Measurements from ENCODE around the gene ASPG. TPM values are rescaled to one million over a fixed set of nuclear protein-coding genes. Genes with fewer than 3 reads are reported as not detected.

The ASPG gene
- polyA plus RNA-seq, 1 donor = 11.7 TPM

DNA sequence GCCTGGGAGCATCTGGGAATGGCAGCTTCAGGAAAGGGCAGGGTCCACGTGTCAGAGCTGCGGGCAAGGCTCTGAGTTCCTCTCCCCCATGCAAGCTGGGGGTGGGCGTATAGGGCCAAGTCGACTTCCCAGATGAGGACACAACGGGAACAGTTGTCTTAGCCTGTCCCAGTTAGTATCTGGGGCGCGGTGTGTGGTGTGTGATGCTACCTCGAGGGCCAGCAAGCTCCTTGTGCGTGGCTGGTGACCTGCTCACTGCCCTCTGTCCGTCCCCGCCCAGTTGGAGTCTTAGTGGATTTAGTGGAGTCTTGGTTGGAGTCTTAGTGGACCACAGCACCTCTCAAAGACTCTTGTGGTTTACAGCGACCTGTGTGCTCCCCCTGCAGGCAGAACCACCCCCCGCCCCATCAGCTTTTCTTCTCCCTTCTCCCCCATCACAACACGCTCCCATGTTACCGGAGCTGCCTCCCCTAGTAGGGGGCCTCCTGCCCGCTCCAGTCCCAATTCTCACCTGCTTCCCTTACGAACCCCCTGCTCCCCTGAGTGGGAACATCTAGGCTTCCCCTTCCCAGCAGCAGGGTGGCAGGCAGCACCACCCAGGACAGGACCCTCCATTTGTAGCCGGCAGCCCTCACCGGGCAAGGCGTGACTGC is 8.7 kb downstream of the ASPG start:
- WGBS (ENCODE audit: insufficient coverage, low lambda C conversion rate) = no CpG with 5 or more reads among the region's 20 CpGs
- Histone ChIP-seq H3K4me1 (ENCODE audit: control insufficient read depth, insufficient read depth, low read length) (peaks cover 2% of the 10 kb centered on the region), H3K4me3 (ENCODE audit: low read length) (no peak overlapping the region), H3K27me3 (ENCODE audit: control insufficient read depth, insufficient read depth, low read length) (no peaks in the 10 kb centered on the region), H3K9me3 (ENCODE audit: control insufficient read depth, low read depth, low read length) (peaks cover 2% of the 10 kb centered on the region), H3K27ac (ENCODE audit: low read length) (no peak overlapping the region), H3K36me3 (ENCODE audit: control insufficient read depth, insufficient read depth, low read length) (no peaks in the 10 kb centered on the region)
- DNase-seq = peak in 1 of 2 donors; percentile 21

DNA sequence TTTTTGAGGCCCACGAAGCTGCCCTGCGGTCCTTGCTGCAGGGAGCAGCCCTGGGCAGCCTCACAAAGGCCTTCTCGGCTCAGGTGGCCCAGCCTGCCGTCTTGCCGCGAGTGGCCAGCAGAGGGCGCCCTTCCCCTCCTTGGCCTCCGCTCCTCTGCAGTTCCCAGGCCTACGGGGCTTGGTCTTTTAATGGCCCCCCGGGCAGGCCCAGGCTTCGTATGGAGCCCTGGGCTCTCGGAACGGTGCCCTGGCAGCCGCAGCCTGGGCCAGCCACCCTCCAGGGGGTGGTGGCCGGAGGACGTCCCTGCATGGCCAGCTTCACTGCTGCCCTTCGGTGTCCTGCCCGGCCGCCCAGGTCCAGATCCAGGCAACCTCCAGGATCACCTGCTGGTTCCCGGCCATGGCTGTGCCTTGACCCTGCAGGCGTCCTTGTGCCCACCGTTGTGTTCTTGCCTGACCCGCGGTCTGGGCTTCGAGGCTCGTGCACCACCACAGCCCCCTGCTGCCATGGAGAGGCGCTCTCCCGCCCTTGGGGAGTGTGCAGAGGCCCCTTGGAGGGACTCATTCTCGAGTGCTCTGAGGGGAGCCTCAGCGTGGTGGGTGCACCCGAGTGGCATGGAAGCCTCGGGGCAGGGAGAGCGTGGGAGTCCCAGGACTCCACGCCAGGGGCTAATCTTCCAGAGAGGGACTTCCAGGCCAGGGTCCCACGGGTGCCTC is 9.4 kb downstream of the ASPG start:
- H3K27ac ChIP-seq (ENCODE audit: low read length) = no peak overlapping the region
- H3K4me1 ChIP-seq (ENCODE audit: control insufficient read depth, insufficient read depth, low read length) = peaks cover 2% of the 10 kb centered on the region
- DNase-seq = peak; percentile 48 to 50
- WGBS (ENCODE audit: insufficient coverage, low lambda C conversion rate) = no CpG with 5 or more reads among the region's 35 CpGs
- no peaks in the 10 kb centered on the region for H3K36me3 ChIP-seq (ENCODE audit: control insufficient read depth, insufficient read depth, low read length)
- no peaks in the 10 kb centered on the region for H3K27me3 ChIP-seq (ENCODE audit: control insufficient read depth, insufficient read depth, low read length)
- peaks cover 2% of the 10 kb centered on the region for H3K9me3 ChIP-seq (ENCODE audit: control insufficient read depth, low read depth, low read length)
- H3K4me3 ChIP-seq (ENCODE audit: low read length) = no peak overlapping the region

DNA sequence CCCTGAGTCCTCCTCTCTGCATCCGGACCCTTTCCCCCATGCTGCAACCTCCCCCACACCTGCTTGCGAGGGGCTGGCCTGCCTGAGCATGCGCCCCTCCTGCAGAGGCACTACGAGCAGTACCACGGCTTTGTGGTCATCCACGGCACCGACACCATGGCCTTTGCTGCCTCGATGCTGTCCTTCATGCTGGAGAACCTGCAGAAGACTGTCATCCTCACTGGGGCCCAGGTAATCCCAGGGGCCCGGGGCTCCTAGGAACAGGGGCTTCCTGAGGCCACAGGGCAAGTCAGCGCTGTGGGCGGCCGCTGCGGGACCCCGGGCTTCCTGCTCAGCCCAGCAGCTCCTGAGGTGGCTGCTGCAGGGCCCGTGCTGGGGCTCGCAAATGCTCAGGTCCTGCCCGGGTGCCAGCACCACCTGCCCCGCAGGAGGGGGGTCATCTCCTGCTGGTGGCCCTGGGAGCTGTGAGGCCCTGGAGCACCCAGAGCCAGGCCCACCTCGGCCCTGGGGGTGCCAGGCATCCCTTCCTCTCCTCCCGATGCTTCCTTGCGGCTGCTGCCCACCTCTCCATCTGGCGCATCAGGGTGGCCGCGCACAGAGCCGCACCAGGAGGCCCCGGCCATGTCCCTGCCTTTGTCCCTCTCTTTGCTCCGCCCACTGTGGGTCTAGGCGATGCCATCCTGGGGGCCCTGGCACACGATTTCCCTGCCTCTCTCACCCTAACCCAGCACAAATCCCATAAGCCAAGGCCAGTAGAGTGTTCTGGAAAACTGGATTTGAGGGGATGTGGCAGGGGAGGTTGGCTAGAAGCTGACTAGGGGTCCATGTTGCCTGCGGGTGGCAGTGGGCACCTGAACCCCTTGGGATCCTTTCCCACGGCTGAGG is 10.2 kb downstream of the ASPG start:
- H3K36me3 ChIP-seq (ENCODE audit: control insufficient read depth, insufficient read depth, low read length) = no peaks in the 10 kb centered on the region
- no CpG with 5 or more reads among the region's 31 CpGs for WGBS (ENCODE audit: insufficient coverage, low lambda C conversion rate)
- no peak for DNase-seq
- H3K27me3 ChIP-seq (ENCODE audit: control insufficient read depth, insufficient read depth, low read length) = no peaks in the 10 kb centered on the region
- no peak overlapping the region for H3K4me3 ChIP-seq (ENCODE audit: low read length)
- no peaks in the 10 kb centered on the region for H3K9me3 ChIP-seq (ENCODE audit: control insufficient read depth, low read depth, low read length)
- H3K4me1 ChIP-seq (ENCODE audit: control insufficient read depth, insufficient read depth, low read length) = peaks cover 2% of the 10 kb centered on the region
- H3K27ac ChIP-seq (ENCODE audit: low read length) = no peak overlapping the region

DNA sequence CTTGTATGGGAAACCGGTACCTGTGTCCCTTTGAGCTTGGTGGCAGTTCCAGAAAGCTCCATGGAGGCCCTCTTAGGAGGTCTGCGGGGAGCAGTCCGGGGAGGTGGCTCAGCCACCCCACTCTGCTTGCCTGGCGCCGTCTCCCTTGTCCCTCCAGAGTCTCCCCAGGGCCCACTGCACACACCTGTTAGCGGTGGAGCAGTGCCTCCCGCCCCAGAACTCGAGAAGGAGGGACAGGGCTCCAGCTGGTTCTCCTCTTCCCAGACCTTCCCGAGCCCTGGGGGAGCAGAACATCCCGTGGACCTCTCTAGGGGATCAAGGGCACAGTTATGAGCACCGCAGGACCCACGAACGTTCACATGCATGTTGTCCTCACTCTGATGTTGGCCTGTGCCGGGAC is 10.8 kb downstream of the ASPG start:
- H3K27ac ChIP-seq (ENCODE audit: low read length) = no peak overlapping the region
- no peaks in the 10 kb centered on the region for H3K36me3 ChIP-seq (ENCODE audit: control insufficient read depth, insufficient read depth, low read length)
- H3K9me3 ChIP-seq (ENCODE audit: control insufficient read depth, low read depth, low read length) = no peaks in the 10 kb centered on the region
- no peaks in the 10 kb centered on the region for H3K27me3 ChIP-seq (ENCODE audit: control insufficient read depth, insufficient read depth, low read length)
- no CpG with 5 or more reads among the region's 14 CpGs for WGBS (ENCODE audit: insufficient coverage, low lambda C conversion rate)
- H3K4me3 ChIP-seq (ENCODE audit: low read length) = no peak overlapping the region
- DNase-seq = no peak
- peaks cover 7% of the 10 kb centered on the region for H3K4me1 ChIP-seq (ENCODE audit: control insufficient read depth, insufficient read depth, low read length)

DNA sequence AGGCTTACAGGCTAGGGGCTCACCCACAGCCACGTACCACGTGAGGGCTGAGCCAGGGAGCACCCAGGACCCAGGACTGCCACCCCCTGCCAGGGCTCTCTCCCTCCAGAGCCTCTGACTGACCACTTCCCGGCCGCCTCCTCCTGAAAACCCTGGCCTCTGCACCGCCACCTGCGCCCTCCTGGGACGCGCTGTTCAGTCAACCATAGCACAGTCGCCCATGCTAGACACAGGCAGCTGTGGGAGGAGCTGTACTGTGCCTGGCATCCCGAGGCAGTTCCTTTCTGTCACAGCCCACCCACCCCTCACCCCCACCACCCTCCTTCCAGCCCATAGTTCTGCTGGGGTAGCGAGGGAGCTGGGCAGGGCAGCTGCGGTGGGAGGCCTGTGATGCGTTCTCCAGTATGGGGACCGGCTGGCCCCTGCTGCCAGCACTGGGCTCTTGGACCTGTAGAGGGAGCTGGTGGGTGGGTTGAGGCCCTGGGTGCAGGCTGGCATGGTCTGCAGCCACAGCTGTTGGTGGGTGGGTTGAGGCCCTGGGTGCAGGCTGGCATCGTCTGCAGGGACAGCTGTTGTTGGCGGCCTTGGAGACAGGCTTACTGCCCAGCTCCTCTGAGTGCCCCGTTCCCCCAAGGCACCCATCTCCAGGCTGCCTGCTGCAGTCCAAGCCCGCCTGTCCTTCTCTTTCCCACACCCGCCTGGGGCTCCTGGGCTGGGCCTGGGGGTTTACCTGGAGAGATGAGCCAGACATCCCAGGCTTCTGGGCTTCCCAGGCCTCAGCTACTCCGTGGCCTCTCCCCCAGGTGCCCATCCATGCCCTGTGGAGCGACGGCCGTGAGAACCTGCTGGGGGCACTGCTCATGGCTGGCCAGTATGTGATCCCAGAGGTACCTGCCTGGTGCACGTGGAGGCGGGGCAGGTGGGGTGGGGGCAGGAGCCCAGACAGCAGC is 11.5 kb downstream of the ASPG start:
- Histone ChIP-seq H3K27ac (ENCODE audit: low read length) (no peak overlapping the region), H3K27me3 (ENCODE audit: control insufficient read depth, insufficient read depth, low read length) (no peaks in the 10 kb centered on the region), H3K9me3 (ENCODE audit: control insufficient read depth, low read depth, low read length) (no peaks in the 10 kb centered on the region), H3K4me3 (ENCODE audit: low read length) (no peak overlapping the region), H3K36me3 (ENCODE audit: control insufficient read depth, insufficient read depth, low read length) (no peaks in the 10 kb centered on the region), H3K4me1 (ENCODE audit: control insufficient read depth, insufficient read depth, low read length) (peaks cover 7% of the 10 kb centered on the region)
- no peak for DNase-seq
- no CpG with 5 or more reads among the region's 25 CpGs for WGBS (ENCODE audit: insufficient coverage, low lambda C conversion rate)

DNA sequence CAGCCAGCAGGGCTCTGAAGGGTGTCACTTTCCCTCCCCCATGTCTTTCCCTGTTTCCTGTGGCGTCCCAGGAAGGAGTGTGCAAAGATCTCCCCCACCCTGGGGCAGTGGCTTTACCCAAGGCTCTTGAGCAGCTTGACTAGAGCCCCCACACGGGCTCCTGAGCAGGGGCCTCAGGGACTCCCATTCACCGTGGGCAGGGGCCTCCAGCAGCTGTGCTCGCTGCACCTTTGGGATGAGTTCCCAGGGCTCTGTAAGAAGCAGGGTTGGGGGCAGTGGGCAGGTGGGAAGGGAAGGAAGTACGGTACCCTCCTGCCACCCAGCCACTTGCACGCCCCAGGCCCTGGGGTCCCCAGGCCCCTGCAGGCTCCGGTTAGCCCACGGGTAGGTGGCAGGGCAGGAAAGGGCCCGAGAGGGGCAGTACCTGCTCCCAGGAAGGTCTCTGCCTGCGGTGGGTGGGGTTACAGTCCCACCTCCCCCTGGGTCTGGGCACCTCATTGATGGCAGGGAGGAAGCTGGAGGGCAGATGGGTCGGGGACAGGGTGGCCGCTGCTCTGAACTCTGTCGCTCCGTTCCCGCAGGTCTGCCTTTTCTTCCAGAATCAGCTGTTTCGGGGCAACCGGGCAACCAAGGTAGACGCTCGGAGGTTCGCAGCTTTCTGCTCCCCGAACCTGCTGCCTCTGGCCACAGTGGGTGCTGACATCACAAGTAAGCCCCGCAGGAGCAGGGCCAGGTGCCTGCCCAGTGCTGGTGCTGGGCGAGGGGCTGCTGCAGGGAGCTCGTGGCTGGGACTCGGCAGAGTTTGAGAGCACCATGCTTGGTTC is 13.0 kb downstream of the ASPG start:
- Histone ChIP-seq H3K27ac (ENCODE audit: low read length) (no peak overlapping the region), H3K27me3 (ENCODE audit: control insufficient read depth, insufficient read depth, low read length) (no peaks in the 10 kb centered on the region), H3K36me3 (ENCODE audit: control insufficient read depth, insufficient read depth, low read length) (no peaks in the 10 kb centered on the region), H3K9me3 (ENCODE audit: control insufficient read depth, low read depth, low read length) (no peaks in the 10 kb centered on the region), H3K4me1 (ENCODE audit: control insufficient read depth, insufficient read depth, low read length) (peaks cover 7% of the 10 kb centered on the region), H3K4me3 (ENCODE audit: low read length) (no peak overlapping the region)
- DNase-seq = no peak
- WGBS (ENCODE audit: insufficient coverage, low lambda C conversion rate) = no CpG with 5 or more reads among the region's 25 CpGs

DNA sequence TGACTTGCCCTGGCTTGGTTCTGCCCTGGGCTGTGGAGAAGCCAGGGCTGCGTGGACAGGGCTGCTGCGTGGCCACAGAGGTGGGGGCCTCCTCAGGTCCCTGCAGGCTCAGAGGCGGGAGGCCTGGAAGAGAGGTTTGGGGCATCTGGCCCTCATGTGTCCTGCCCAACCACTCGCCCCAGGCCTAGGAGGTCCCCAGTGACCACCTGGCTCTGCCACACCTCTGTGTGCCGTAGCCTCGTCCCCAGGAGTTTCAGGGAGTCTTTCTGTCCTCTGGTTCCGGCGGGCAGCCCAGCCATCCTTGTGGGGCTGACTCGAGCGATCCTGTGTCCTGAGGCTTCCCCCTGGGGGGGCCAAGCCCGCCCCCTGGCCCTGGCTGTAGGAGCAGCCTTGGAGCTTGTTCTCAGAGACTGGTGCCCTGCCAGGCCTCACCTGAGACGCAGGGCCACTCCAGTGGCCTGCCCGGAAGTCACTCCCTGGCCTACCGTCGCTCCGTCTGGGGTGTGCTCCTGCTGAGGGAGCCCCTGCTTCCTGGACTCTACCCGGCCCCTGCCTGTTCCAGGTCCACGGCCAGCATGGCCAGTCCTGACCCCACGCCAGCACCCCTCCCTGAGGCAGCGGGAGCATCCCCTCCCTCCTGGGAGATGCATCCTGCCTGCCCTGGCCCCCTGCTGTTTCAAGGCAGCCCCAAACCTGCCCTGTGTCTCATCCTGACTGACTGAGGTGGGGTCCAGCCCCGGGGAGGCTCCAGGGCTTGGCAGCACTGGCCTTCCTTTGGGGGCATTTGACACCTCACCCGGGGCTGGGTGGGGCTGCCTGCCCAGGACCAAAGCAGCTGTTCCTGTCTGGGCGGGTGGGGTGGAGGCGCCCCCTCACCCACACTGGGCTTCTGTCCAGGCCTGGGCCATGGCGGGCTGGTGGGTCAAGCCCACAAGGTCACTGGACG is 13.9 kb downstream of the ASPG start:
- no peak overlapping the region for H3K4me3 ChIP-seq (ENCODE audit: low read length)
- no peaks in the 10 kb centered on the region for H3K27me3 ChIP-seq (ENCODE audit: control insufficient read depth, insufficient read depth, low read length)
- no peak overlapping the region for H3K27ac ChIP-seq (ENCODE audit: low read length)
- DNase-seq = no peak
- no peaks in the 10 kb centered on the region for H3K9me3 ChIP-seq (ENCODE audit: control insufficient read depth, low read depth, low read length)
- WGBS (ENCODE audit: insufficient coverage, low lambda C conversion rate) = no CpG with 5 or more reads among the region's 26 CpGs
- no peaks in the 10 kb centered on the region for H3K36me3 ChIP-seq (ENCODE audit: control insufficient read depth, insufficient read depth, low read length)
- peaks cover 7% of the 10 kb centered on the region for H3K4me1 ChIP-seq (ENCODE audit: control insufficient read depth, insufficient read depth, low read length)

DNA sequence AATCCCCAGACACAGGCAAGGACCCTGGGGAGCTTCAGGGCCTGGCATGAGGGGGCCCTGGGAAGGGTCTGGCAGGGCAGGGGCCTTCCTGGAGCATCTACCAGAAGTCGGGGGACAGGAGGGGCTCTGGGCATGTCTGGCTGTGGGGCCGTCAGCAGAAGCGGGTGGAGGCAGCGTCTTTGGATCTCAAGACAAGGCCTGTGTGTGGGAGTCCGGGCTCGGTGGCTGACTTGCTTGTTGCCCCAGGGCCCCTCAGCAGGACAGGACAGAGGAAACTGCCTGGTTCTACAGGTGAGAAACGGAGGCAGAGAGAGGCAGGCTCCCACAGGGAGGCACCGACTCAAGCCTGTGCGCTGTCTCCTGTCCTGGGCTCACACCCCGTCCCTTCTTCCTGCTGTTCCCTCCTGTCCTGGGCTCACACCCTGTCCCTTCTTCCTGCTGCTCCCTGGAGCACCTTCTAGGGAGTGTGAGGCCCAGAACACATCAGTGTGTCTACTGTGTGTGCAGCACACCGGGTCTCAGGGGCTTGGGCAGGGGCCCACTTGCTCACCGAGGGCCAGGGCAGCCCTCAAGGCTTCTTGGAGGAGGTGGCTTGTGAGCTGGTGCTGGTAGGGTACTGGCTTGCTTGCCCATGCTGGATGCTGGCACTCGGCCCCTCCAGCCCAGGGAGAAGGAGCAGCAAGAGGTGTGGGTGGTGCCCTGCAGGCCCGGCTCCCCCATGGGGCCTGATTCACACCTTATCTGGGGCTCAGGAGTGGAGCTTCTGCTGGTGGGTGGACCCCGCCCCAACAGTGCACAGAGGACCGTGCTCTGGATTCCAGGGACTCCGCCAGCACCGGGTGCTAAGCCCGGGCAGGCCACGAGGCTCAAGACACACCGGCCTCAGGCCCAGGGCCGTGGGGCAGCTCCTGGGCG is 14.9 kb downstream of the ASPG start:
- no peaks in the 10 kb centered on the region for H3K36me3 ChIP-seq (ENCODE audit: control insufficient read depth, insufficient read depth, low read length)
- no peak overlapping the region for H3K27ac ChIP-seq (ENCODE audit: low read length)
- no peak overlapping the region for H3K4me3 ChIP-seq (ENCODE audit: low read length)
- H3K9me3 ChIP-seq (ENCODE audit: control insufficient read depth, low read depth, low read length) = no peaks in the 10 kb centered on the region
- no CpG with 5 or more reads among the region's 23 CpGs for WGBS (ENCODE audit: insufficient coverage, low lambda C conversion rate)
- peaks cover 7% of the 10 kb centered on the region for H3K4me1 ChIP-seq (ENCODE audit: control insufficient read depth, insufficient read depth, low read length)
- no peaks in the 10 kb centered on the region for H3K27me3 ChIP-seq (ENCODE audit: control insufficient read depth, insufficient read depth, low read length)
- no peak for DNase-seq

Data from large intestine (tissue), 3 donors.